SH-SY5Y (cell line): ENCODE data around the gene NEDD8.

Source experiments
- GATA2 ChIP-seq: IDR thresholded peaks from 2 replicates; pipeline ENCODE4 v1.6.1; 2011; ENCODE audit warnings: mild to moderate bottlenecking, low read depth, low read length
- GATA3 ChIP-seq: IDR thresholded peaks from 2 replicates; pipeline ENCODE4 v1.6.1; 2011; ENCODE audit warnings: low read depth, mild to moderate bottlenecking, low read length, moderate library complexity

DNA sequence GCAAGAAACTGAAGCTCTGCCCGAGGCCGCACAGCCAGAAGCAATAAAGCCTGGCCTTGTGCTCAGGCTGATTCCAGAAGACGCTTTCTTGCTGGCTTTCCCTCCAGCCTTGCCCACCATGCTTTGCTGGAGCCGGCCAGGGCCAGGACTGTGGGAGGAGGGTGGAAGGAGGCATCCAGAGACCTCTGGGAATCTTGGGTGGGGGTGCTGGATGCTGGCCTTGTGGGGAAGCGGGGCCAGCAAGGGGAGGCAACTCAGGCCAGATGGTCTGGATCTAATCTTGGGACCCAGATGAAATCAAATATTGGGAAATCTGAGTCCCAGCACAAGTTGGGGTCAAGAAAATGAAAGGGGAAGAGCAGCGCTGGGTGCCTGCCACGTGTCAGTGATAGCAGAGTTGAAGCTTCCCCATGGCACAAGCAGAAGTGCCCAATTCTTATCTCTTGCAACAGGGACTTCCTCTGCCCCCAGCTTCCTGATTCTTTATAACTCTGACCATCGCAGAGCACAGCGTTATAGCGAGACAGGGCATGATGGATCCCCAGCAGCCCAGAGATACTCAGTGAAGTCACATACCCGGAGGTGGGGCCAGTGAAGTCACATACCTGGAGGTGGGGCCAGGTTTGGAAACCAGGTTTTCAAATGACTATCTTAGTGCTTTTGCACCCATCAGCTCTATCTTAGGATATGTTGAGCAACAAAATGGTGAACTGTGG, 45.6 kb upstream of the NEDD8 start:
- TF ChIP-seq GATA2 (no peak), GATA3 (no peak)
